K562 (cell line): ENCODE measurements around the gene PNLIPRP2. TPM values are rescaled to one million over a fixed set of nuclear protein-coding genes. Genes with fewer than 3 reads are reported as not detected.

Source experiments
- ATAC-seq: fragments of 200-7000 bp; cut with Tn5 transposase; 3 replicates; pipeline ENCODE4 v1.9.1; 2020; ENCODE audit warnings: moderate library complexity
- BruUV-seq: library from RNA; stranded (reverse); fragments of 400-500 nt; replicated peaks from 2 replicates; lab custom pipeline; 2021; lab: Mats Ljungman, UMichigan
- CTCF ChIA-PET: fragments of 300-600 bp; formaldehyde crosslinking; extraction: SDS; loops from one replicate; lab custom pipeline; 2021; ENCODE audit warnings: low intra/inter-chr PET ratio; lab: Yijun Ruan, JAX
- POLR2A ChIA-PET: fragments of 300-600, 350-650 bp; sonication (Branson Sonifier 250); formaldehyde crosslinking; extraction: SDS; loops from one replicate; lab custom pipeline; 2021; ENCODE audit warnings: antibody characterized with exemption, inconsistent platforms; lab: Yijun Ruan, JAX
- DNase-seq, 4 experiments: peaks; one replicate each; pipeline versions ENCODE4 v3.0.0 to v3.0.0-alpha.2; 2011 to 2018; ENCODE audit warnings: low spot score in 3 of 4, mixed read lengths in 3 of 4; ENCODE audit errors: extremely low read depth in 1 of 4
- FAIRE-seq: peaks from 2 replicates; lab custom pipeline; 2011; peaks lifted over from hg19 to GRCh38; lab: Jason Lieb, UNC
- H2AFZ ChIP-seq: 2 replicates; pipeline ENCODE4 v1.6.0; 2011; ENCODE audit warnings: low read depth, low read length, control low read depth, inconsistent platforms
- H3K27ac ChIP-seq: fragments of 200-600 bp; 3 replicates; pipeline ENCODE4 v1.8.0; 2011; ENCODE audit warnings: low read depth, mild to moderate bottlenecking, control low read depth, inconsistent platforms, low read length, moderate library complexity, mixed read lengths; ENCODE audit errors: extremely low read depth
- H3K27me3 ChIP-seq, 2 experiments: fragments of 300-600 bp in 1 of 2; 2 replicates in 1 of 2; 3 replicates in 1 of 2; pipeline versions ENCODE4 v1.6.0 to v1.8.0; 2011; ENCODE audit warnings: inconsistent platforms in 2 of 2, low read length in 2 of 2, mild to moderate bottlenecking in 1 of 2, mixed read lengths in 1 of 2, moderate library complexity in 1 of 2; ENCODE audit not compliant: control insufficient read depth in 2 of 2, insufficient read depth in 2 of 2
- H3K36me3 ChIP-seq: fragments of 300-600 bp; 3 replicates; pipeline ENCODE4 v1.8.0; 2011; ENCODE audit warnings: mild to moderate bottlenecking, low read length, inconsistent platforms; ENCODE audit not compliant: control insufficient read depth, insufficient read depth
- H3K4me1 ChIP-seq, 2 experiments: fragments of 200-600 bp in 1 of 2; replicated peaks in 1 of 2; 2 replicates in 1 of 2; 3 replicates in 1 of 2; pipeline versions ENCODE4 v1.5.1 to v1.8.0; 2011; ENCODE audit warnings: inconsistent platforms in 2 of 2, low read length in 2 of 2, mild to moderate bottlenecking in 1 of 2, mixed read lengths in 1 of 2, moderate library complexity in 1 of 2; ENCODE audit not compliant: control insufficient read depth in 2 of 2, insufficient read depth in 2 of 2
- H3K4me2 ChIP-seq: 2 replicates; pipeline ENCODE4 v1.6.1; 2011; ENCODE audit warnings: low read length, control low read depth, inconsistent platforms, mixed read lengths; ENCODE audit not compliant: insufficient read depth
- H3K4me3 ChIP-seq: fragments of 200-600 bp; sonication (generic), shearing (Covaris generic); 2 replicates; pipeline ENCODE4 v1.5.1; 2016; ENCODE audit warnings: control low read depth, inconsistent platforms
- H3K79me2 ChIP-seq: fragments of 200-600 bp; 3 replicates; pipeline ENCODE4 v1.8.0; 2011; ENCODE audit warnings: low read length, inconsistent platforms; ENCODE audit not compliant: control insufficient read depth, insufficient read depth
- H3K9ac ChIP-seq, 2 experiments: 2 replicates each; pipeline versions ENCODE4 v1.6.0 to v1.6.1; 2011; ENCODE audit warnings: low read depth in 2 of 2, low read length in 2 of 2, control low read depth in 1 of 2, inconsistent platforms in 1 of 2, mild to moderate bottlenecking in 1 of 2, mixed read lengths in 1 of 2; ENCODE audit not compliant: insufficient read depth in 1 of 2
- H3K9me1 ChIP-seq: one replicate; pipeline ENCODE4 v1.6.0; 2011; ENCODE audit warnings: inconsistent platforms, mild to moderate bottlenecking, low read length, moderate library complexity; ENCODE audit not compliant: control insufficient read depth, insufficient read depth
- H3K9me3 ChIP-seq: replicated peaks from 2 replicates; pipeline ENCODE4 v1.5.1; 2011; ENCODE audit warnings: low read depth, low read length, inconsistent platforms; ENCODE audit not compliant: control insufficient read depth, insufficient read depth
- H4K20me1 ChIP-seq: replicated peaks from 2 replicates; pipeline ENCODE4 v1.6.1; 2011; ENCODE audit warnings: low read length, inconsistent platforms, mixed read lengths; ENCODE audit not compliant: control insufficient read depth, insufficient read depth
- FOXJ2 ChIP-seq: fragments of 200-800 bp; sonication (Bioruptor generic); IDR thresholded peaks from 2 replicates; pipeline ENCODE4 v1.6.1; 2016; ENCODE audit warnings: missing genetic modification characterization, missing compliant biosample characterization
- FOXK2 ChIP-seq, 2 experiments: fragments of 450-650 bp; IDR thresholded peaks in 1 of 2; conservative IDR thresholded peaks in 1 of 2; 2 replicates each; pipeline ENCODE4 v1.6.1; 2016; ENCODE audit warnings: low read depth in 2 of 2, mild to moderate bottlenecking in 1 of 2
- HNRNPL ChIP-seq: fragments of 200-400 bp; formaldehyde crosslinking; IDR thresholded peaks from 2 replicates; pipeline ENCODE4 v1.6.1; 2017; ENCODE audit warnings: low read depth, mild to moderate bottlenecking, low read length
- MCM5 ChIP-seq: fragments of 450-650 bp; IDR thresholded peaks from 2 replicates; pipeline ENCODE4 v1.6.1; 2016; ENCODE audit warnings: low read depth
- MCM7 ChIP-seq, 2 experiments: fragments of 450-650 bp; IDR thresholded peaks; 2 replicates each; pipeline ENCODE4 v1.6.1; 2016 to 2018
- RUNX1 ChIP-seq: sonication (generic); IDR thresholded peaks from 2 replicates; pipeline ENCODE4 v1.6.1; 2016; ENCODE audit warnings: antibody characterized with exemption, low read depth
- SRF ChIP-seq, 2 experiments: fragments of 250-450, 450-650 bp in 1 of 2; sonication (Bioruptor Pico) in 1 of 2; sonication (generic) in 1 of 2; formaldehyde crosslinking; IDR thresholded peaks; 2 replicates each; pipeline versions ENCODE4 v1.5.0 to v1.5.1; 2020 to 2022; ENCODE audit warnings: mild to moderate bottlenecking in 1 of 2, missing genetic modification reagents in 1 of 2
- WGBS: fragments of 100-300 bp; shearing (Covaris generic); methylation state at CpG from one replicate; pipeline ENCODE4 v1.1.6; 2016; ENCODE audit warnings: low coverage, mixed read lengths; ENCODE audit not compliant: insufficient coverage; ENCODE audit errors: missing lambda C conversion rate; 5-methylcytosine and 5-hydroxymethylcytosine counted together
- in situ Hi-C: fragments of 300-500 bp; cut with MboI; formaldehyde crosslinking; loops from 4 replicates; pipeline ENCODE4 v1.15.0; 2018; ENCODE audit warnings: inconsistent platforms, mixed read lengths
- intact Hi-C: fragments of 100-400 bp; cut with micrococcal nuclease; formaldehyde crosslinking; loops from 2 replicates; pipeline ENCODE4 v1.14.2; 2022
- polyA plus RNA-seq, 8 experiments: library from polyadenylated mRNA; depleted of rRNA in 4 of 8; stranded (reverse) in 5 of 8; unstranded in 3 of 8; fragments of >200 nt; fragmentation: Nextera tagmentation in 2 of 8; fragmentation: Illumina TruSeq in 1 of 8; extraction: Ambion mirVana in 2 of 8; extraction: Trizol in 1 of 8; gene quantifications; 2 replicates each; pipeline versions ENCODE4 v1.2.1 to v1.2.3, GENCODE V29; 2011 to 2014; ENCODE audit warnings: inconsistent platforms in 1 of 8, missing spikeins in 1 of 8
- total RNA-seq, 7 experiments: library from RNA; depleted of rRNA in 6 of 7; stranded (reverse); fragments of >200 nt in 6 of 7; fragmentation: Illumina TruSeq in 2 of 7; extraction: Trizol in 2 of 7; gene quantifications; 2 replicates each; pipeline versions ENCODE4 v1.2.1 to v1.2.3, GENCODE V29; 2011 to 2021; ENCODE audit warnings: low replicate concordance in 1 of 7
- TF ChIP-seq, protein P1 (sequence below): sonication (generic); formaldehyde crosslinking; IDR thresholded peaks from 2 replicates; pipeline ENCODE4 v1.8.1; 2022; ENCODE audit warnings: missing genetic modification reagents

Gene PNLIPRP2
- total and polyA plus RNA-seq, 9 of the 15 experiments (the other 6 are each of a cell fraction or from before 2014, with no cell fraction given), result 0.38 TPM; not detected in 8

DNA sequence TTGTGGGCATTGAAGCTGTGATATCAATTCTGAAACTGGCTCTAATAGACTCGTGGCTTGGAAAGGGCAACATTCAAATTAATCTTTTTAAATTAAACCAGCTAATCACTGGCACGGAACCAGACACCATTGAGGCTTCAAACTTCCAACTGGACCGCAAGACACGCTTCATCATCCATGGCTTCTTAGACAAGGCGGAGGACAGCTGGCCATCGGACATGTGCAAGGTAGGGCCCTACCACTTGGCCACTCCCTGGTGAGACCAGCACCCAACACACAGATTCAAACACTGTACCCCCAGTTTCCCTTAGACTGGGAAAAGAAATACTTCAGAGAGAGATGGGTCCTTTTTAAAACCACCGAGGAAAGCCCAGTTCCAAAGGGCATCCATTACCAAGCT is 5.1 kb downstream of the PNLIPRP2 start:
- Histone ChIP-seq H3K4me3 (no peak overlapping the region), H3K9ac (no peak overlapping the region), H3K36me3 (no peaks in the 10 kb centered on the region), H2AFZ (no peak overlapping the region), H4K20me1 (no peaks in the 10 kb centered on the region), H3K9me1 (no peaks in the 10 kb centered on the region), H3K27me3 (peaks cover 0 to 8% of the 10 kb centered on the region in 2 experiments; a peak in 2 of 5 replicates), H3K27ac (no peak overlapping the region), H3K9me3 (no peaks in the 10 kb centered on the region), H3K4me2 (no peak overlapping the region), H3K79me2 (no peaks in the 10 kb centered on the region), H3K4me1 (peaks cover 0 to 6% of the 10 kb centered on the region in 2 experiments; a peak in 1 of 5 replicates)
- no peak for DNase-seq
- ChIA-PET POLR2A (no interaction called here), CTCF (no interaction called here)
- WGBS, result 0% methylated on average over 7 of the region's 7 CpGs
- no peak for ATAC-seq
- TF ChIP-seq, protein P1, sequence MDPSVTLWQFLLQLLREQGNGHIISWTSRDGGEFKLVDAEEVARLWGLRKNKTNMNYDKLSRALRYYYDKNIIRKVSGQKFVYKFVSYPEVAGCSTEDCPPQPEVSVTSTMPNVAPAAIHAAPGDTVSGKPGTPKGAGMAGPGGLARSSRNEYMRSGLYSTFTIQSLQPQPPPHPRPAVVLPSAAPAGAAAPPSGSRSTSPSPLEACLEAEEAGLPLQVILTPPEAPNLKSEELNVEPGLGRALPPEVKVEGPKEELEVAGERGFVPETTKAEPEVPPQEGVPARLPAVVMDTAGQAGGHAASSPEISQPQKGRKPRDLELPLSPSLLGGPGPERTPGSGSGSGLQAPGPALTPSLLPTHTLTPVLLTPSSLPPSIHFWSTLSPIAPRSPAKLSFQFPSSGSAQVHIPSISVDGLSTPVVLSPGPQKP (CRISPR knock-in tag), result no peak
- no peak for TF ChIP-seq RUNX1
- TF ChIP-seq FOXJ2 (tag), result no peak
- TF ChIP-seq FOXK2 (conservative IDR thresholded peaks at IDR 0.05 in 1 of 2, IDR thresholded peaks at IDR 0.05 in 1 of 2; ENCODE audit: low read depth in 2 of 2), result no peak
- no peak for TF ChIP-seq HNRNPL
- TF ChIP-seq MCM5, result no peak
- TF ChIP-seq MCM7 (IDR thresholded peaks at IDR 0.05), result no peak
- TF ChIP-seq SRF (CRISPR knock-in tag; IDR thresholded peaks at IDR 0.05), result no peak
- in situ Hi-C loops, result no loop called here
- BruUV-seq, result no TSS peak
- no peak for FAIRE-seq
- intact Hi-C loops, result no loop called here
